H1 (cell line): Measurements from ENCODE around the gene DLL4. TPM values are rescaled to one million over a fixed set of nuclear protein-coding genes. Genes with fewer than 3 reads are reported as not detected.

ENCODE experiments used
- BACH1 ChIP-seq: IDR thresholded peaks from 2 replicates; pipeline ENCODE4 v1.6.1; 2012; ENCODE audit warnings: low read length, improper control_type of control experiment
- CBX8 ChIP-seq: fragments of 300-800, 300-1000 bp; sonication (generic); IDR thresholded peaks from 2 replicates; pipeline ENCODE4 v1.7.1; 2016; ENCODE audit warnings: low read depth, low read length, borderline replicate concordance
- EGR1 ChIP-seq: IDR thresholded peaks from 2 replicates; pipeline ENCODE4 v1.6.1; 2011; ENCODE audit warnings: low read depth, low read length, borderline replicate concordance
- NANOG ChIP-seq: IDR thresholded peaks from 2 replicates; pipeline ENCODE4 v1.6.1; 2011; ENCODE audit warnings: low read length, low read depth, mild to moderate bottlenecking, inconsistent platforms; ENCODE audit not compliant: insufficient read depth, poor library complexity, severe bottlenecking
- SIN3A ChIP-seq, 2 experiments: IDR thresholded peaks in 1 of 2; conservative IDR thresholded peaks in 1 of 2; 2 replicates each; pipeline ENCODE4 v1.6.1; 2011 to 2012; ENCODE audit warnings: low read length in 2 of 2, improper control_type of control experiment in 1 of 2, low read depth in 1 of 2, mild to moderate bottlenecking in 1 of 2
- SIRT6 ChIP-seq: IDR thresholded peaks from one replicate; pipeline ENCODE4 v1.7.1; 2012; ENCODE audit warnings: low read length, inconsistent platforms
- TAF7 ChIP-seq: optimal IDR thresholded peaks from 2 replicates; pipeline ENCODE3; 2011; ENCODE audit warnings: low read depth, mild to moderate bottlenecking, inconsistent platforms, low read length, moderate library complexity, borderline replicate concordance
- polyA plus RNA-seq, 7 experiments: library from polyadenylated mRNA; depleted of rRNA in 3 of 7; stranded (reverse) in 5 of 7; unstranded in 2 of 7; fragments of >200 nt in 5 of 7; fragments of 200-250 nt in 2 of 7; gene quantifications; 1 replicate in 5 of 7; 2 replicates in 1 of 7; 4 replicates in 1 of 7; pipeline versions ENCODE4 v1.2.1 to v1.2.3, GENCODE V29; 2011 to 2013; ENCODE audit warnings: missing spikeins in 2 of 7, mixed read lengths in 2 of 7
- total RNA-seq: library from RNA; stranded (reverse); fragmentation: NEBNext Ultra II Directional; extraction: Animal tissue kit (Norgen Biotek cat#: 25700); gene quantifications from 2 replicates; pipeline ENCODE4 v1.2.1, GENCODE V29; 2021
- TF ChIP-seq, protein P1 (sequence below): fragments of 300-600 bp; sonication (generic); IDR thresholded peaks from 2 replicates; pipeline ENCODE4 v1.7.1; 2012; ENCODE audit warnings: low read length, moderate library complexity, mild to moderate bottlenecking, inconsistent platforms; ENCODE audit not compliant: insufficient replicate concordance

The DLL4 gene
- total and polyA plus RNA-seq, 2 of the 8 experiments (the other 6 are each of a cell fraction or from before 2014, with no cell fraction given), result 0.23 to 0.60 TPM

DNA sequence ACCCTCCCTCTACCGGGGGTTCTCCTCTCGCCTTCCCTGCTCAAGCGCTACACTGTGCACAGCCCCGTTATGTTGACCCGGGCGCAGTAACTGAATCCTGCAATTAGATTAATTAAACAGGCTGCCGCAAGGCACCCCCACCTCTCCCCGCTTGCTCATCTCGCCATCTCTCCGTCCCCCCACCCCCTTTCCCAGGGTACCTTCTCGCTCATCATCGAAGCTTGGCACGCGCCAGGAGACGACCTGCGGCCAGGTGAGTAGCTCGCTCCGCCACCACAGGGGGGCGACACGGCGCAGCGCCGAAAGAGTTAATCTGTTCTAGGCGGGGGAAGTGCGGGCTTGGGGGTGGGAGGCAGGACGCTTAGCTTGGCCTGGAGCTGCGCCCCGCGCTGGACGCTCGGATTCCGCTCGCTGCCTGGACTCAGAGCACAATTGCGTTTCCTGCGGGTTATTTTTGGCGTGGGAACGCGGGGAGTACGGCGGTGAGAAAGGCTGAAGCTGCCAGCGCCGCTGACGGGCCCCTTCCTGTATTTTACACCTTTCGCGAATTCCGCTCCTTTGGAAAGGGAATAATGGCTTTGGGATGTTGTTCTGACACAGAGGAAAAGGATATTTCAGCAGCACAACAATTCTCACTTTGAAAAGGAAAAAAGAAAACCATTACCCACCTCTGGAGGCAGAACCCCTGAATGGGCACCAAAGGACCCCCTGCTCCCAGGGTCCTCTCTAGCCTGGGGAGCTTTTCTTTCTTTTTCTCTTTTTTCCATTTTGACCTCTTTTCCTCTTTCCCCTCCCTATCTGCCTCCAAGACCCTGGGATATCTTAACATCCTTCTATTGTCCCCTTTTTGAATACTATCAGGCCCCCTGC lies 1.5 kb downstream of the DLL4 start (continued):
- no peak for TF ChIP-seq SIRT6
- TF ChIP-seq CBX8, result no peak
- TF ChIP-seq, protein P1, sequence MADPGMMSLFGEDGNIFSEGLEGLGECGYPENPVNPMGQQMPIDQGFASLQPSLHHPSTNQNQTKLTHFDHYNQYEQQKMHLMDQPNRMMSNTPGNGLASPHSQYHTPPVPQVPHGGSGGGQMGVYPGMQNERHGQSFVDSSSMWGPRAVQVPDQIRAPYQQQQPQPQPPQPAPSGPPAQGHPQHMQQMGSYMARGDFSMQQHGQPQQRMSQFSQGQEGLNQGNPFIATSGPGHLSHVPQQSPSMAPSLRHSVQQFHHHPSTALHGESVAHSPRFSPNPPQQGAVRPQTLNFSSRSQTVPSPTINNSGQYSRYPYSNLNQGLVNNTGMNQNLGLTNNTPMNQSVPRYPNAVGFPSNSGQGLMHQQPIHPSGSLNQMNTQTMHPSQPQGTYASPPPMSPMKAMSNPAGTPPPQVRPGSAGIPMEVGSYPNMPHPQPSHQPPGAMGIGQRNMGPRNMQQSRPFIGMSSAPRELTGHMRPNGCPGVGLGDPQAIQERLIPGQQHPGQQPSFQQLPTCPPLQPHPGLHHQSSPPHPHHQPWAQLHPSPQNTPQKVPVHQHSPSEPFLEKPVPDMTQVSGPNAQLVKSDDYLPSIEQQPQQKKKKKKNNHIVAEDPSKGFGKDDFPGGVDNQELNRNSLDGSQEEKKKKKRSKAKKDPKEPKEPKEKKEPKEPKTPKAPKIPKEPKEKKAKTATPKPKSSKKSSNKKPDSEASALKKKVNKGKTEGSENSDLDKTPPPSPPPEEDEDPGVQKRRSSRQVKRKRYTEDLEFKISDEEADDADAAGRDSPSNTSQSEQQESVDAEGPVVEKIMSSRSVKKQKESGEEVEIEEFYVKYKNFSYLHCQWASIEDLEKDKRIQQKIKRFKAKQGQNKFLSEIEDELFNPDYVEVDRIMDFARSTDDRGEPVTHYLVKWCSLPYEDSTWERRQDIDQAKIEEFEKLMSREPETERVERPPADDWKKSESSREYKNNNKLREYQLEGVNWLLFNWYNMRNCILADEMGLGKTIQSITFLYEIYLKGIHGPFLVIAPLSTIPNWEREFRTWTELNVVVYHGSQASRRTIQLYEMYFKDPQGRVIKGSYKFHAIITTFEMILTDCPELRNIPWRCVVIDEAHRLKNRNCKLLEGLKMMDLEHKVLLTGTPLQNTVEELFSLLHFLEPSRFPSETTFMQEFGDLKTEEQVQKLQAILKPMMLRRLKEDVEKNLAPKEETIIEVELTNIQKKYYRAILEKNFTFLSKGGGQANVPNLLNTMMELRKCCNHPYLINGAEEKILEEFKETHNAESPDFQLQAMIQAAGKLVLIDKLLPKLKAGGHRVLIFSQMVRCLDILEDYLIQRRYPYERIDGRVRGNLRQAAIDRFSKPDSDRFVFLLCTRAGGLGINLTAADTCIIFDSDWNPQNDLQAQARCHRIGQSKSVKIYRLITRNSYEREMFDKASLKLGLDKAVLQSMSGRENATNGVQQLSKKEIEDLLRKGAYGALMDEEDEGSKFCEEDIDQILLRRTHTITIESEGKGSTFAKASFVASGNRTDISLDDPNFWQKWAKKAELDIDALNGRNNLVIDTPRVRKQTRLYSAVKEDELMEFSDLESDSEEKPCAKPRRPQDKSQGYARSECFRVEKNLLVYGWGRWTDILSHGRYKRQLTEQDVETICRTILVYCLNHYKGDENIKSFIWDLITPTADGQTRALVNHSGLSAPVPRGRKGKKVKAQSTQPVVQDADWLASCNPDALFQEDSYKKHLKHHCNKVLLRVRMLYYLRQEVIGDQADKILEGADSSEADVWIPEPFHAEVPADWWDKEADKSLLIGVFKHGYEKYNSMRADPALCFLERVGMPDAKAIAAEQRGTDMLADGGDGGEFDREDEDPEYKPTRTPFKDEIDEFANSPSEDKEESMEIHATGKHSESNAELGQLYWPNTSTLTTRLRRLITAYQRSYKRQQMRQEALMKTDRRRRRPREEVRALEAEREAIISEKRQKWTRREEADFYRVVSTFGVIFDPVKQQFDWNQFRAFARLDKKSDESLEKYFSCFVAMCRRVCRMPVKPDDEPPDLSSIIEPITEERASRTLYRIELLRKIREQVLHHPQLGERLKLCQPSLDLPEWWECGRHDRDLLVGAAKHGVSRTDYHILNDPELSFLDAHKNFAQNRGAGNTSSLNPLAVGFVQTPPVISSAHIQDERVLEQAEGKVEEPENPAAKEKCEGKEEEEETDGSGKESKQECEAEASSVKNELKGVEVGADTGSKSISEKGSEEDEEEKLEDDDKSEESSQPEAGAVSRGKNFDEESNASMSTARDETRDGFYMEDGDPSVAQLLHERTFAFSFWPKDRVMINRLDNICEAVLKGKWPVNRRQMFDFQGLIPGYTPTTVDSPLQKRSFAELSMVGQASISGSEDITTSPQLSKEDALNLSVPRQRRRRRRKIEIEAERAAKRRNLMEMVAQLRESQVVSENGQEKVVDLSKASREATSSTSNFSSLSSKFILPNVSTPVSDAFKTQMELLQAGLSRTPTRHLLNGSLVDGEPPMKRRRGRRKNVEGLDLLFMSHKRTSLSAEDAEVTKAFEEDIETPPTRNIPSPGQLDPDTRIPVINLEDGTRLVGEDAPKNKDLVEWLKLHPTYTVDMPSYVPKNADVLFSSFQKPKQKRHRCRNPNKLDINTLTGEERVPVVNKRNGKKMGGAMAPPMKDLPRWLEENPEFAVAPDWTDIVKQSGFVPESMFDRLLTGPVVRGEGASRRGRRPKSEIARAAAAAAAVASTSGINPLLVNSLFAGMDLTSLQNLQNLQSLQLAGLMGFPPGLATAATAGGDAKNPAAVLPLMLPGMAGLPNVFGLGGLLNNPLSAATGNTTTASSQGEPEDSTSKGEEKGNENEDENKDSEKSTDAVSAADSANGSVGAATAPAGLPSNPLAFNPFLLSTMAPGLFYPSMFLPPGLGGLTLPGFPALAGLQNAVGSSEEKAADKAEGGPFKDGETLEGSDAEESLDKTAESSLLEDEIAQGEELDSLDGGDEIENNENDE, result no peak
- 0 out of 4 replicates have a peak, but pooled peaks of 1 of the 2 experiments have one; percentile 28 for TF ChIP-seq SIN3A (conservative IDR thresholded peaks at IDR 0.05 in 1 of 2, IDR thresholded peaks at IDR 0.05 in 1 of 2; ENCODE audit: low read depth in 1 of 2, low read length in 2 of 2)
- peak; percentile 67 for TF ChIP-seq EGR1
- TF ChIP-seq NANOG, result no peak
- TF ChIP-seq TAF7, result no peak
- TF ChIP-seq BACH1, result no peak
